ENCODE data around the gene CRABP2. TPM values are rescaled to one million over a fixed set of nuclear protein-coding genes. Genes with fewer than 3 reads are reported as not detected.

Gene CRABP2
- total RNA-seq, 1 experiment from 2014 or later, result 209 TPM

GRCh38 chr1:156666862-156667609 is 38.3 kb downstream of the CRABP2 start:
- Histone ChIP-seq H2AFZ (ENCODE audit: low read depth, low read length, poor library complexity, severe bottlenecking) (no peak overlapping the region), H3K4me2 (ENCODE audit: low read length) (no peak overlapping the region), H3K4me1 (ENCODE audit: control insufficient read depth in 1 of 2, insufficient read depth in 2 of 2, low read length in 2 of 2) (peaks cover 29 to 47% of the 10 kb centered on the region in 2 experiments), H3K79me2 (ENCODE audit: insufficient read depth, low read length) (no peaks in the 10 kb centered on the region), H3K4me3 (replicated peaks in 1 of 2; ENCODE audit: low read depth in 1 of 2, low read length in 2 of 2) (no peak overlapping the region), H3K9me2 (ENCODE audit: insufficient read depth) (no peaks in the 10 kb centered on the region), H3K27me3 (ENCODE audit: insufficient read depth, low read length) (no peaks in the 10 kb centered on the region), H3K9me3 (ENCODE audit: control insufficient read depth in 1 of 2, insufficient read depth in 1 of 2, low read depth in 1 of 2, low read length in 2 of 2) (no peaks in the 10 kb centered on the region), H3K27ac (ENCODE audit: low read depth, low read length) (no peak overlapping the region; the same call in 1 of the 2 replicates), H3K36me3 (ENCODE audit: control insufficient read depth in 1 of 2, insufficient read depth in 2 of 2, low read length in 2 of 2) (no peaks in the 10 kb centered on the region), H4K20me1 (ENCODE audit: insufficient read depth) (no peaks in the 10 kb centered on the region), H3K9ac (ENCODE audit: low read length) (no peak overlapping the region)
- no peak for DNase-seq (ENCODE audit: low read depth, low spot score)
- ChIA-PET POLR2A (no interaction called here), RAD21 (ENCODE audit: low non-redundant PET in 1 of 2, low total read pairs in 2 of 2, uncharacterized antibody in 2 of 2, unreplicated experiment in 2 of 2) (no interaction called here), CTCF (interaction anchor here (1.1 kb wide), 1 partner anchor 10 kb away, joined by 4 read pairs; the partner anchor contains the start of gene NES)
- intact Hi-C loops (cut with micrococcal nuclease), result no loop called here
- no TSS peak for BruUV-seq (replicated peaks)
- no peak for ATAC-seq
- TF ChIP-seq, protein P1, sequence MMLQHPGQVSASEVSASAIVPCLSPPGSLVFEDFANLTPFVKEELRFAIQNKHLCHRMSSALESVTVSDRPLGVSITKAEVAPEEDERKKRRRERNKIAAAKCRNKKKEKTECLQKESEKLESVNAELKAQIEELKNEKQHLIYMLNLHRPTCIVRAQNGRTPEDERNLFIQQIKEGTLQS (IDR thresholded peaks at IDR 0.05), result no peak
- TF ChIP-seq ZFX (IDR thresholded peaks at IDR 0.05) (no peak), ELF1 (IDR thresholded peaks at IDR 0.05; ENCODE audit: borderline replicate concordance, low read depth) (no peak), SIN3A (IDR thresholded peaks at IDR 0.05; ENCODE audit: low read depth) (no peak), POLR2AphosphoS5 (IDR thresholded peaks at IDR 0.05; ENCODE audit: low read depth, low read length) (no peak), FOSL1 (IDR thresholded peaks at IDR 0.05; ENCODE audit: low read depth) (no peak), CBX3 (IDR thresholded peaks at IDR 0.05; ENCODE audit: low read depth) (no peak), CEBPB (IDR thresholded peaks at IDR 0.05; ENCODE audit: low read depth) (no peak), YY1 (IDR thresholded peaks at IDR 0.05; ENCODE audit: extremely low read depth, insufficient replicate concordance, low read depth, low read length) (no peak), TCF7L2 (IDR thresholded peaks at IDR 0.05; ENCODE audit: borderline replicate concordance, extremely low read depth, insufficient read depth, insufficient read length) (no peak), ZBTB33 (IDR thresholded peaks at IDR 0.05; ENCODE audit: extremely low read depth, insufficient replicate concordance, low read length) (no peak), EZH2phosphoT487 (IDR thresholded peaks at IDR 0.05; ENCODE audit: borderline replicate concordance) (no peak), POLR2A (IDR thresholded peaks at IDR 0.05; ENCODE audit: borderline replicate concordance, extremely low read depth, insufficient read depth, insufficient read length) (no peak), SP1 (IDR thresholded peaks at IDR 0.05; ENCODE audit: low read depth) (no peak), SRF (IDR thresholded peaks at IDR 0.05; ENCODE audit: low read depth) (no peak), ZNF274 (IDR thresholded peaks at IDR 0.05; ENCODE audit: low read depth, low read length) (no peak), RAD21 (IDR thresholded peaks at IDR 0.05; ENCODE audit: low read depth) (no peak), JUND (IDR thresholded peaks at IDR 0.05) (no peak), CTCF (IDR thresholded peaks at IDR 0.05 in 2 of 3, conservative IDR thresholded peaks at IDR 0.05 in 1 of 3; ENCODE audit: borderline replicate concordance in 1 of 3, insufficient read depth in 1 of 3, low read depth in 2 of 3, low read length in 2 of 3) (no peak)
- TF ChIP-seq, protein P2, sequence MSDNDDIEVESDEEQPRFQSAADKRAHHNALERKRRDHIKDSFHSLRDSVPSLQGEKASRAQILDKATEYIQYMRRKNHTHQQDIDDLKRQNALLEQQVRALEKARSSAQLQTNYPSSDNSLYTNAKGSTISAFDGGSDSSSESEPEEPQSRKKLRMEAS (IDR thresholded peaks at IDR 0.05), result no peak

All from HCT116 (cell line).